ENCODE results near the gene MORN1.

Gene MORN1

DNA sequence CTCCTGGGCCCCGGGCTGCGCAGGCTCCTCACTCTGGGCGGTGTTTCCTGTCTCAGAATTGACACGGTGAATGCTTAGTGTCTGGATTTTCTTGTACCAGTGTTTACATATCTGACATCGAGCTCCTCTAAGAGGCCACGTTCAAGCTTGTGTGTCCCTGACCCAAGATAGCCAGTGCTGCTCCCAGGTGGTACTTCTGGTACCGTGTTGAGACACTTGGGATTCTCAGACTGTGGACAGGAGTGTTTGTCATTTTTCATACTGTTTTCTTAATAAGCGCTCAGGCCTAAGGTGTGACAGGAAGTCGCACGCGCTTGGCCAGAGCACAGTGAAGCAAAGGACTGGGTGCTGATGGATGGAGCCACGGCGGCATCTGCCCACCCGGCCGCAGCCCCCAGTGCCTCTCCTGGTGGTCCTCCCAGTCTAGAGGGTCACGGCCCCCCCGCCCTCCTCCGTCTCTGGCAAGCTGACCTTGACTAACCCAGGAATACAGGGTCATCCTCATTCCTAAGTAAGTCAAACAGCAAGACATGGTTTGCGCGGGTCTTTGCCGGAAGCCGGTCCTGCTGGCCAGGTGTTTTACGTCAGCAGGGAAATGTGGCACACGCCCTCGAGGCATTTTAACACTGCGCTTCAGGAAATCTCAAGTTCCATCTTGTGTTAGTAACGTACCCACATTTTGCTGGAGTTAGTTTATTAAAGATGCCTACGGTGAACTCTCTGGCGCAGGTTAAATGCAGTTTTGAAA, 13.0 kb upstream of the MORN1 start:
- DNase-seq: no peak

DNA sequence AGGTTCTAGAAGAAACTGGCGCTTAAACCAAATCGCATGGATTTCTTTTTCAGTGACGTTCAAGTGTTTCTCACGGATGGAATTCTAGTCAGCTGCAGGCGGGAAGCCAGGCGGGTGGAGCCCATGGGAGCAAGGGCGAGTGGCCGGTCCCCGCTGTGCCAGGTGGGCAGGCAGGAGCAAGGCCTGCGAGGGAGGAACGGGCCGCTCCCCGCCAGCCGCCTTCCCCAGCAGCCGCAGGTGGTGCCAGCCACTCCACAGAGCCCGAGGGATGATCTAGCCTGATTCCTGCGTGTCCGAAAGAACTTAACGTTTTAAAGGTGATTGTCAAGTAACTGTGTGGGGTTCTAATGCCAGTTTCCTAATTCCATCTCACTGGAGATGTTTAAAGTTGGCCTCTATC, 11.9 kb upstream of the MORN1 start:
- DNase-seq: no peak

DNA sequence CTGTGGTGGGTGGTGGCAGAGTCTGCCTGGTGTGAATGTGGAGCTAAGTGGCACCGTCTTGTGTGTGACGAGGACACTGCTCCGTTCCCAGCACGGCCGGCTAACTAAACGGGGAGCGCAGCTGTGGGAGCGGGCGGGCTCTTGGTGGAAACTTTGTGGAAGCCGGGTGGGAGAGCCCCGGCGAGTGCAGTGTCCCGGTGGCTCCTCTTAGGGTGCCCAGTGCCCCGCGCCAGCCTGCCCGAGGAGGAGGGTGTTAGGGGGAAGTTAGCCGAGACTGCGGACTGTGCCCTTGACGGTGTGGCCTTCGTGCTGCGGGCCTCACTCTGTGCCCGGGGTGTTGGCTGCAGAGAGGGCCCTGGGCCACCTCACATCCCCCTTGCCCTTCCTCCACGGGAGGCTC, 11.1 kb upstream of the MORN1 start:
- DNase-seq: no peak

DNA sequence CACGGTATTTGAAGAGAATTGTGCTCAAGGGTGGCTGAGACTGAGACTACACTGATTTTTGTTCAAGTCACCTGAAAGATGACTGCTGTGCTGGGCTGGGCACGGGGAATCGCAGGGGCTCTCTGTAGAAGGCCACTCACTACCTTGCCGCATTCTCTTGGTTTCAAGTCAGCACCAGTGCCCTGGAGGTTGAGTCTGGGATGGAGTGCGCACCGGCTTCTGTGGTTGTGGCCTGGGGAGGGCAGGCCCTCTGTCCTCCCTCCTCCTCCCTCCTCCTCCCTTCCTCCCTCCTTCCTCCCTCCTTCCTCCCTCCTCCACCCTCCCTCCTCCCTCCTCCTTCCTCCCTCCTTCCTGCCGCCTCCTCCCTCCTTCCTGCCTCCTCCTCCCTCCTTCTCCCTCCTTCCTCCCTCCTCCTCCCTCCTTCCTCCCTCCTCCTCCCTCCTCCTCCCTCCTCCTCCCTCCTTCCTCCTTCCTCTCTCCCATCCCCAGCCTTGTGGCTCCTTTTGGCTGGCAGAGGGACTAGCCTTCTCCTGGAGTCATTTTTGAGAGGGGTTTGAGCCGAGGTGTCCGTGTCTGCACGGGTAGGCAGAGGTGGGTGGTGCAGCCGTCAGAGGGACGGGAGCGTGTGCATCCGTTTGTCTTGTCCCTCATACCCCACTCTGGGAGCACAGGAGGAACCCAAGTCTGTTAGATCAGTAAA, 9.7 kb upstream of the MORN1 start:
- DNase-seq: no peak

DNA sequence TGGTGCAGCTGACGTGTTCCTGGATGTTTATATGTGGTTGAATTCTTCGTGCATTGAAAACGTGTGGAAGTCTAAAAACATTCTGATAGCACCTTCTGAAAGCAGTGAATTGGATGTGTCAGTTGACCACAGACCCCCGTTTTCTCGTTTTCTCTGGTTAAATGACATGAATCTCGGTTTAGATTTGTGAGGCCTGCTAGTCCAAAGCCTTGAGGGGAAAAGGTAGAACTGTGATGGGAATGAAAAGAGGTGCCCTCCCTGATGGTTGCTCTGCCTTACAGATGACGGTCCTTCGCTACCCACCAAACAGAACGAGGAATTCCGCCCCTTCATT, 9.2 kb upstream of the MORN1 start:
- no peak for DNase-seq

DNA sequence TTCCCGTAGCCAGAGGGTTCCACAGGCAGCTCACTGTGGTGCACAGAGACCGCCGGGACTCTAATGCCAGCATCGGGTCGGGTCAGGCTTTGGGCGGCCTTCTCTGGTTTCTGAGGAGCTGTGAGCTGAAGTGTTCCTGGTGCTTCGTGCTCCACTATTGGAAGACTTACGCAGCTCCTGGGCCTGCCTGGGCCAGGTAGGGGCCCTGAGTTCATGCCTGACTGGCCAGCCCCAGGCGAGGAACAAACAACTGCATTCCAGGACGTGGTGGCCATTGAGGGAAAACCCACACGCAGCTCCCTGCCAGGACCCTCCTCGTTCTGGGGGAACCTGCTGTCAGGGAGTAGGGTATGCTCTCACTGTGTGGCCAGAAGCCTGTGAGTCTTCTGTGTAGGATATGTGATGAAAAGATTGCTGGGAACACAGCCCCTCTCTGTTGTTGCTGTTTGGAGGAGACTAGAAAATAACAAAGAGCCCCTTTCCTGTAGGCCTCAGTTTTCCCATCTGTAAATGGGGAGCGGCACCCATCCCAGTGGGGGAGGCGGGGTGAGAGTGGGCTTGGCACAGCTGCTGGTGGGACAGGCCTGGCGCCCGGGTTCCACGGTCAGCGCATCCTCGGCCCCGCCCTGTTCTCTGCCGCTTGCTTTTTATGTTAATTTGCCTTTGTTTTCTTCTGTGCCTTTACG, 8.7 kb upstream of the MORN1 start:
- no peak for DNase-seq

DNA sequence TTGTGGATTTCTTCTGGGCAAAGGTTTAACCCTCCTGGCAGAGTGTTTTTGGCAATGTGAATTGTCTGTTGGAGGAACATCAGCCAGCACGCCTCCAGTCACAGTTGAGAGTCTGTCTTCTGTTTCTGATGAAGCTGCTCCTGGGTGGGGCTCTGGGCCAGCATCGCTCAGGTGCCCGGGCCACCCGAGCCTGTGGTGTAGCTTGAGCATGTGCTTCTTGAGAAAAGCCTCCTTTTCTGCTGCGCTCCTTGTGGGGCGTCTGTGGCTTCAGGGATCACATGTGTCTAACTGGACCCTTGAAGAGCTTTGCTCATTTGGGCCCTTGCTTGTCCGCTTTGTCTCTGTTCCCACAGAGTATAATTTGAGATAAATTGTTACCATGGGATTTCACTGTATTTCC, 7.5 kb upstream of the MORN1 start:
- DNase-seq: no peak

DNA sequence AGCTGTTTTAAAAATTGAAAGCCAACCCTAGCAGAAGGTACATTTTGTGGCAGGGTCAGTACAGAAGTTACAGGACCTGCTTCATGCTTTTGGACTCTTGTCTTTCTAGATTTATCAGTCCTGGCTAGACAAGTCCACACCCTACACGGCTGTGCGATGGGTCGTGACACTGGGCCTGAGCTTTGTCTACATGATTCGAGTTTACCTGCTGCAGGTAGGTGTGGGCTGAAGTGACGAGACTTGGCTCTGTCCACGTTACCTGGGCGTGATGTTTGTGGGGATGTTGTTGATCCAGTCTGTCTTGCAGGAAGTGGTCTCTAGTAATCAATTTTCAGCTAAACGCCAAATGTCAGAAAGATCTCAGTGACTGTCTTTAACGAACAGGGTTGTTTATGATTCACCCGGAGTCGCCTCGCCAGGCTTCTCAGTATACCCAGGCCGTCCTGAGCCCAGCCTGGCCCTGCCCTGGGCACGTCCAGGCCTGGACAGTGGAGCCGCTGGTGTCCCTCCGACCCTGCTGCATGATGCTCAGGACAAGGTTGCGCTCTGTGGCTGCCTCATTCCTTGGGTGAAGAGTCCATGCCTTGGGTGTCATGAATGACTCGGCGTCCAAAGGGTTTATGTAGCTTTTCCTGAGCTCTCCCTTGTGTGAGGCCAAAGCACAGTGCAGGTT, 5.8 kb upstream of the MORN1 start:
- DNase-seq: no peak

DNA sequence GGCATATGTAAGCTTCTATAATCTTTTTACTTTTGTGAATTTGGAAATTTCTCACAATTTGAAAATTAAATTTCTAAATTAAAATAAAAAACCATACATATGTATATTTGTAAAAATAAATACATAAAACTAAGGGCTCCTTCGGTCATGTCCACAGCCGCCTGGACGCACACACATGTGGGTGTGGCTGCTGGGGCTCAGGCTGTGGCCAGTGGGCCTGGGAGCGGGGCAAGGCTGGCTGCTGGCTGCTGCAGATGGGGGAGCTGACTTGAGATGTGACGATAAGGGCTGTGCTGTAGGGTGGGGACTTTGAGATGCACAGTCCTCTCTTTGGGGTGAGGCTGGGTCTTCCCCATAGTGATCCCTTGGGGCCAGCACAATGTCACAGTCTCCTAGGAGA, 5.1 kb upstream of the MORN1 start:
- no peak for DNase-seq

DNA sequence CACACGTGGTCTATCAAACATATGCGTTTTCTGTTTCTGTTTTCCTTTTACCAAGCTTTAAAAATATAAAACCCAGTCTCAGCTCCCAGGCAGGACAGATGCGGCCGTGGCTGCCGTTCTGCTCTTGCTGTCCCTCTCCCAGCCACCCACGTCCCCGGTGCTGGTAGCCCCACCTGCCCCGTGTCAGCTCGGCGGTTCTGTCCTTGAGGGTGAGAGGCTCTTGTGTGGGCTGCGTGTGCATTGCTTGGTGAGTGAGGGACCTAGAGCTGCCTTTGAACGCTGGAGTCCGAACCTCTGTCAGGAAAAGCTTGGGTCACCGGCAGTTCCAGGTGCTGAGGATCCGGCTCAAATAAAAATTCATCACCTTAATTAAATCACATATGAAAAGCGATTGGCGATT, 4.7 kb upstream of the MORN1 start:
- no peak for DNase-seq

DNA sequence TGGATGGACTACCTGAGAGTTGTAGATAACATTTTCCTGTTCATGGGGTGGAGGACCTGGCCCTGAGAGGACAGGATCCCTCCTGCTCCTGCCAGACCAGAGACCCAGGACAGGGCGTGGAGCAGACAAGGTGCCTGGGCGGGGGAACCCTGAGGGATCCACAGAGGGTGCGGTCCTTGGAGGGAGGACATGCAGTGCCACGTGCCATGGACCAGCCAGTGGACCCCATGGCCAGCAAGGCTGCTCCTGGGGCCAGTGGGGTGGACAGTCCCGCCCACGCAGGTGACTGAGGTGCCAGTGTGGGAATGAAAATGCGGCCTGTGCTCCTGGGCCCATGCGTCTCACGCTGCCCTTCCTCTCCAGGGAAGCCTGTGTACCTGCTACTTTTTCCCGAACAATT, 3.9 kb upstream of the MORN1 start:
- no peak for DNase-seq

DNA sequence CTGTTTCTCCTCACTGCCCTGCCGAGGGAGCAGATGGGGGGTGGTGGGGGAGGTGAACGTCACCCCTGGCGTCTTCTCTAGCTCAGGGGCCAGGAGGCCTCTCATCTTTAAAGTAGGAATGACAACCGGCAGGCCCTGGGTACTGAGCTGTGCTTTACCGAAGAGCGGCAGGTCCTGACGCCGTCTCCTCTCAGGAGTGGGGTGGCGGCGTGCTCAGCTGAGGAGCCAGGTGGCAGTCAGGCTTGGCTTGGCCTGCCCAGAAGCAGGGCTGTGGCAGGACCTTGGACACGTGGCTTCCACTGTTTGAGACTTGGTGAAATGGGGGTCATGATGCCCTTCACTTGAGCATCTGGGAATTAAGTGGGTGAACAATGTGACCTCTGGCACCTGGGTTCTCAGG, 3.4 kb upstream of the MORN1 start:
- DNase-seq: no peak

DNA sequence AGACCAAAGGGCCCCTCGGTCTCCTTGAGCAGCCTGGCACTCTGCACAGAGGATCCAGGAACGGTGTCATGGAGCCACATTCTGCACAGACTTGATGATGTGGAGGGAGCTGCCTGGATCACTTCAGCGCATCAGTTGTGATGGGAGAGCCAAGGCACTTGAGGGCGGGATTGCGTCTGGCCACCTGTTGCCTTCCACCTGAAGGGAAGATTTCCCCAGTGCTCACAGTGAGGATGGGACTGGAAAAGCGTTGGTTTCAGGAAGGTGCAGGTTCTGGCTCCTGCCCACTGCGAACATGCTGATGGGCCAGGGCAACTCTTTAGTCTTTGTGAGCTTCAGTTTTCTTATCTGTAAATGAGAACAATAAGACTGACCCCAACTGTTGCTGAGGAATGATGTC, 2.9 kb upstream of the MORN1 start:
- DNase-seq: no peak

DNA sequence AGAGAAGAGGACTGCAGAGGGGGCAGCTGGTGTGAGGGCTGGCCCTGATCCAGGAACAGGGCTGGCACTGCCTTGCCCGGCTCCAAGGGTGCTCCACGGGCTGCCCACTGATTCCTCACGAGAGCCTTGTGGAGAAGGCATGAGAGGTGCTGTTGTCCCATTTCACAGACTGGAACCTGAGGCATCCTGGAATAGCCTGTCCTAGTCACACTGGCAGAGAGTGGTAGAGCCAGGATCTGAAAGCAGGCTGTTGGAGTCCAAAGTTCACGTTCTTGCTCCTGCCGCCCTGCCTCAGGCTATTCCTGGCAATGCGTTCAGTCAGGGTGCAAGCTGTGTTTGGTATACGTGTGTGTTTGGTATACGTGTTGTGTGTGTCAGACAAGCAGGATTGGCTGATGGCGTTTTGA, 2.1 kb upstream of the MORN1 start:
- DNase-seq: no peak

DNA sequence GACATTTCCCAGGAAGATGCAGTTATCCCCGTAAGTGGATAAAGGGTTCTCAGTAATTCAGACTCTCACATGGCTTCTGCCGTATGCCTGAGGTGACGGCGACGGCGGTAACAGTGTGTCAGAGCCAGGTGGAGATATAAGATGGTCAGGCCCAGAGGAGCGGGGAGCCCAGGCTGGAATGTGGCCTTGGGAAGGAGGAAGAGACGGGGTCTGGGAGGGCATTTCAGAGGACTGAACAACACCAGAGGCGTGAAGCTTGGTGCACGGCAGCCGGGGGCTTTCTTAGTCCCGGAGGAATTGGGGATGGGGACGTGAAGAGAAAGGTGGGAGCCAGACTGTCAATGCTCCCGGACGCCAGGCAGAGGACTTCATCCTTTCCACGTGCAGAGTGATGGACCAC, 1.3 kb upstream of the MORN1 start:
- no peak for DNase-seq

DNA sequence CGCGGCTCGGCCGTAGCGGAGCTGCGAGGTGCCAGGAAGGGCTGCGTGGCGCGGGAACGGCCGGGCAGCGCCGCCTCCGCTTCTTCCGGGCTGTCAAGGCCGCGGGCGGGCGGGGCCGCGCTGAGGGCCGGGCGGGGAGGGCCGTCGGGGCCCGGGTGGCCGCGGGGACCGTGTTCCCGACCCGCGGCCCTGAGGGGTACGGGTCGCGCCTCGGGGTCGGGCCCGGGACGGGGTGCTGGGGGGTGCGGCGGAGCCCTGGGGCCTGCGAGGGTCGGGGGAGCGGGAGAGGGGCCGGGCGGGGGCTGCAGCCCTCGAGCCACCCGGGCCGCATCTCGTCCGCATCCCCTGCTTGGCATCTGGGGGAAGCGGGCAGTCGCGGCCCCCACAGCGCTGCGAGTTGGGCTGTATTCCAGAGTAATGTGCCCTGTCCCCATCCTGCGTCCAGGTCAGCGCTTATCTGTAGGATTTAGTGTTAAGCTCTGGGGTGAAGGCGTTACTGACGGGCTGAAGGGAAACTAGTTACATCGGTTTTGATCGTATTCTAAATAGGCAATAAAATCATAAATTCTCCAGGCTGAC, 666 bp upstream of the MORN1 start:
- no peak for DNase-seq

DNA sequence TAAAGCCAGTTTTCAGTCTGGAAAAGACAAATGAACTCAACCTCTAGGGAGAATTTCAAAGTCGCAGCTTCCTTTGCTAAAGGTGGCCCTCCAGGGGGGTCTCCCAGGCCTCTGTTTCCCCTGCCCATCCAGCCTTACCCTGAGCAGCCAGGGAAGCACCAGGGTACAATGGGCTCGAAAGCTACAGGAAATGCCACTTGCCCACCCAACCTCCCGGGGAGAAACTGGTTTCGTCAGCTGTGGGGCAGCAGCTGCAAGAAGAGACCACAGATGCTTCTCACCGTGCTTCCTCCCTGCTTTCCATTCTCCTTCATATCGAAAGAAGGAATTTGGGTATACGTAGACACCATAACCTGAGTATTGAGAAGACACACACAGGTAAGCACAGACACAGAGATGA, 1.7 kb downstream of the MORN1 start:
- DNase-seq: no peak

DNA sequence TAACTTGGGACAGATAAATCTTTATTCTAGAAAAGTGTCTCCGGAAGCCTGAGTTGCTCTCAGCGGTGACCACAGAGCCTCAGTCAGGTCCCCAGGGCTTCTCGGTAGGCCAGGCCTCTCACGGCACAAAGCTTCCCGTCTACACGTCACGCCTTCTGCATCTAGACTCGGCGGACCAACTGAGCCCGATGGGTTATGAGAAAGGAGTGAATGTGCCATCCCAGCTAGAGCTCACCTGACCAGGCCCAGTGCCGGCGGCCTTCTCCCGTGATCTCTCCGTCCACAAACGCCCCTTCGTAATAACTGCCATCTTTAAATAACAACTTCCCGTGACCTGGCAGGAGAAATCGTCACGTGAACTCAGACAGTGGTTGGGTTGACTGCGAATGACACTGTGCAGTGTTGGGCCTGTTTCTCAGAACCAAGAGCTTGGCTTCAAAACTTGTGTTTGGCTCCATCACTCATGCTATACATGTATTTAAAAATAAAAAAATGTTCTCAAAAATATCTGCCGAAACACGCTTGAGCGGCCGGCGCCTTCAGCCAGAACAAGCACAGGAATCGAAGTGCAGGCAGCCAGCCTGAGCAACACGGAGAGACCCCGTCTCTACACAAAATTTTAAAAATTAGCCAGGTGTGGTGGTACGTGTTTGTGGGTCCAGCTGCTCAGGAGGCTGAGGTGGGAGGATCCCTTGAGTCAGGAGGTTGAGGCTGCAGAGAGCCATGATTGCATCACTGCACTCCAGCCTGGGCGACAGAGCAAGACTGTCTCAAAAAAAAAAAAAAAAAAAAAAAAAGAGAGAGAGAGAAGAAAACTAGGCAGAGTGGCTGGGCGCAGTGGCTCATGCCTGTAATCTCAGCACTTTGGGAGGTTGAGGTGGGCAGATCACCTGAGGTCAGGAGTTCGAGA, 3.1 kb downstream of the MORN1 start:
- DNase-seq: no peak

DNA sequence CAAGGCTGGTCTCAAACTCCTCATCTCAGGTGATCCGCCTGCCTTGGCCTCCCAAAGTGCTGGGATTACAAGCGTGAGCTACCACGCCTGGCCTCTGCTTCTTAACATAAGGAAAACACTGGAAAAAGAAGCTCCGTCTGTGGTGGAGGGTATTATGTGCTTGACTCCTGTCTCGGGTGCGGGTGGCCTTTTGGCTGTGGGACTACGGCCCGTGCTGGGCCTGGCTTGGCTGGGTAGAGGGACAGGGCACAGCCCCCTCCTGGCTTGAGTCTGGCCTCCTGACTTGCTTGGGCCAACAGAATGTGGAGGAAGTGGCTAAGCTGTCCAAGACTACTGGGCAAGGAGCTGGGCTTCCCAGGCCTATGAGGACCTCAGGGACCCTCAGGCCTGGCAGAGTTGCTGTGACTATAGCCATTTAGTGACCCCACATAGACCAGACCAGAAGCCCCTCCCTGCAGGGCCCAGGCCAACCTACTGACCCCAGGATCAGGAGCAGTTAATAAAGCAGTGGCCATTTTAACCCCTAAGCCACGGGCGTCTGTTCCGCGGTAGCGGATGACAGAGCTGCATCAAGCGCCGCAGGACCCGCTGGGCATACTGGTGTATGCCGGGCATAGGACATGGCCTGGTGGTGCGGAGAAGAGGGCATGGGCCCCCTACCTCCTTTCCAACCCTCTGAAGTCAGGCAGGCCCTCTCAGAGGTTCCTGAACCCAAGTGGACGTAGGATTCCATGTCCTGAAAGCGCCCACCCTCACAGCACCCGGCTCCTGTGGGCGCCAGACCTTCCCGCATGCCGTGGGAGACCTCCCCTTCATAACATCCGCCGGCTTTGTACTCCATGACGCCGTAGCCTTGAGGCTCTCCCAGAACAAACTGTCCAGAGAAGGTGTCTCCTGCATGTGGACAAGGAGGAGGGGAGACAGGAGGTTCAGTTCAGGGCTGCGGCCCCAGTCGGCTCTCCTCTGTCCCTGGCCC, 4.4 kb downstream of the MORN1 start:
- DNase-seq: no peak

DNA sequence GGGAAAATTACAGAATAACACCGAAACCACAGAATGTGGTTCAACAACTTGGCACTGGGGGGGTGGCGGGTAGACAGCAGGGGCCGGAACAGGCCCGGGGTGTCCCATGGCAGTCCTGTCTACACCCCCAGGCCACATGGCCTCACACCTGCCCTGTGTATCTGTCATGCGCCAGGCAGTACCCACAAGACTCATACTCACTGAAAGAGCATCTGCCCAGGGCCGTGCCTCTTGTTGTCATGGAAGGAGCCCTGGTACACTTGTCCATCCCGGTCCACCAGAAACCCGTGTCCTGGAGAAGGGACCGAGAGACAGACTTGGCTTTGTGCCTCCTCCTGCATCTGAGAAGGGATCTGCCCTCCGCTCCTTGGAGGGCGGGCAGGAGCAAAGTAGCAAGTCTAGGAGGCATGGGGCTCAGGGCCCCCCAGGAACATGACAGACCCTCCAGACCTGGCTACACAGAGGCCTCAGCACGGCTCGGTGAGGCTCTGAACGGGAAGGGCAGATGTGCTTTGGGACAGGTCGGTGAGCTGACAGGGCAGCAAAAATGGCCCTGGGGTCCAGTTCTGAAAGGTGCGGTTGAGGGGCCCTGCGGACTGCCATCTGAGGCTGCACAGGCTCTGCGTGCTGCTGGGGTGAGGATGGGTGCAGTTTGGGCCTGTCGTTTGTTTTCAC, 5.6 kb downstream of the MORN1 start:
- DNase-seq: no peak

All from islet precursor cell (in vitro differentiated cells).